ENCODE measurements around the gene SLC23A1.
"Not testable (repeated sequence)": the region's sequence is repeated elsewhere in the genome, so short reads cannot be mapped to it uniquely, and the experiment has no call there.

Gene SLC23A1

GRCh38 chr5:139389701-139390638 is 6.9 kb upstream of the SLC23A1 start, which contains the start of gene MZB1:
Gene MZB1, minus strand, starts transcription at chr5:139389913. Its CDS starts 57 bp downstream, at chr5:139389856.
- no peak for DNase-seq (ENCODE audit: low read depth)

DNA sequence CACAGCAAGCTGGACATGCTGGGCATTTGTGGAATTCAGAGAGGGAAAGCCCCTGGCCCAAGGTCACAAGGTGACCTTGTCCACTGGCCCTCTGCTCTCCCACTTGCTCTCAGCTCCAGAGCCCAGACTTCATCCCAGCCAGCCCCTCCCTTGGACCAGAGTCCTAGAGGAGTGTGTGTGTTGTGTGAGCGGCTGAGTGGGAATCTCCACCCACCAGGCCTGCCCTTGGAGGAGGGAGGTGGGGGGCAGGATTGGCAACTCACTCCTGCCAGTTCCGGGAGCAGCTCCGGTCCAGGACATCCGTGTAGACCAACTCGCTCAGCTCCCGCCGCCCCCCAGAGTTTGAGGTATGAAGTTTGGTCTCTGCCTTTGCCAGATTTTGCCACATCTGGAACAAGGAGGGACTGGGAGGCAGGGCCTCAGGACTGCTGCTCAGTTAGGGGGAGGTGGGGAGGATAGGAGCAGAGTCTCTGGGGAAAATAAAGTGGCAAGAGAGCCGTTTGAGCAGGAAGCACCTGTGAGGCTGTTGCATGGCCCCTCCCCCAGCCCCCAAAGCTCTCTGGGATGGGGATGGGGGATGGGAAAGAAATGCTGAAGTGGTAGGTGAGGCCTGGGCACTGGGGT is 5.2 kb upstream of the SLC23A1 start:
- DNase-seq (ENCODE audit: low read depth), result no peak

GRCh38 chr5:139387611-139388197 is 4.6 kb upstream of the SLC23A1 start:
- DNase-seq (ENCODE audit: low read depth), result no peak

DNA sequence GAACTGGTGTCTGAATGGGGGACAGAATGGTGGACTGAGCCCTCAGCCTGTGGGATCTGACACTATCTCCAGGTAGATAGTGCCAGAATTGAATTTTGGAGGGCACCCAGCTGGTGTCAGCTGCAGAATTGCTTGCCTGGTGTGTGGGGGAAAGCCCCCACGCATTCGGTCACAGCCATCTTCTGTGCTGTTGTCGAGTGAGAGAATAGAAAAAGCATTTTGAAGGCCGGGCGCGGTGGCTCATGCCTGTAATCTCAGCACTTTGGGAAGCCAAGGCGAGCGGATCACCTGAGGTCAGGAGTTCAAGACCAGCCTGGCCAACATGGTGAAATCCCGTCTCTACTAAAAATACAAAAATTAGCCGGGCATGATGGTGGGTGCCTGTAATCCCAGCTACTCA is 3.9 kb upstream of the SLC23A1 start:
- not testable (repeated sequence) for DNase-seq (ENCODE audit: low read depth)

DNA sequence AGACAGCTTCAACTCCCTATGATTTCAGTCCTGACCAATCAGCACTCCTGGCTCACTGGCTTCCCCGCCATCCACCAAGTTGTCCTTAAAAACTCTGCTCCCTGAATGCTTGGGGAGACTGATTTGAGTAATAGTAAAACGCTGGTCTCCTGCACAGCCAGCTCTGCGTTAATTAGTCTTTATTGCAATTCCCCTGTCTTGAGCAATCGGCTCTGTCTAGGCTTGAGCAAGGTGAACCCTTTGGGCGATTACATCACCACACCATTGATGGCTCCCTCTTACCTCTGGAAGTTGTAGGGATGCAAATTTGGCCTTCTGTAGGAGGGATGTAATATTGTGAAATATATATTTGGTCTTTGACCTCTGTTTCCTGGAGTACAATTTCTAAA is 2.9 kb upstream of the SLC23A1 start:
- no peak for DNase-seq (ENCODE audit: low read depth)

- DNase-seq (ENCODE audit: low read depth), result no peak
These were observed 2.3 kb upstream of the SLC23A1 start for GRCh38 chr5:139385061-139386049.

GRCh38 chr5:139384591-139385051 is 1.5 kb upstream of the SLC23A1 start:
- DNase-seq (ENCODE audit: low read depth), result no peak

DNA sequence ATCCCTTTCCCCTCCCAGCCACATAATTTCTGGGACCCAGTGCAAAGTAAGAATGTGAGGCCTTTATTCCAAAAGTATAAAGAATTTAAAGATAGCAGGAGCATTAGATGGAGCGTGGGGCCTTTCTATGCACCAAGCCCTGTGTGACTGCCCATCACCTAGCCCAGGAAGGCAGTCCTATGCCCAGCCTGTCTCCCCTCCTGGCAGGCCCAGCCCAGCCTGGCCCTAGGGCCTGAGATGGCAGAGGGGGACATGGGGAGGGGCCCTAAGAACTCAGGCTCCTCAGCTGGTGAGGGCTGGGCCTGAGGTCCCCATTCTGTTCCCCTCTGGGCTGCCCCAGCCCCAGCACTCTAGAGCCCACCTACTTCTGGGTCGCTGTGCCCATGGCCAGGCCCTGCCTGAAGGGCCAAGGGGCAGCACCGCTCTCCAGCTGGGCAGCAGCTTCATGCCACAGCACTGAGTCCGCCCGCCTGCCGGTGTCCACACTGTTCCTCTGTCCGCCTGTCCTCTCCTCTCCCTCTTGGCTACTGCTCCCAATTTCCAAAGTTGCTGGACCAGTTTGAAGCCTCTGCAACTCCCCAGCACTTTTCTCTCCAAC is 995 bp upstream of the SLC23A1 start:
- DNase-seq (ENCODE audit: low read depth), result no peak

- no peak for DNase-seq (ENCODE audit: low read depth)
These were observed 290 bp downstream of the SLC23A1 start for GRCh38 chr5:139382807-139383206.

- DNase-seq (ENCODE audit: low read depth), result no peak
These were observed 998 bp downstream of the SLC23A1 start for GRCh38 chr5:139381837-139382761.

DNA sequence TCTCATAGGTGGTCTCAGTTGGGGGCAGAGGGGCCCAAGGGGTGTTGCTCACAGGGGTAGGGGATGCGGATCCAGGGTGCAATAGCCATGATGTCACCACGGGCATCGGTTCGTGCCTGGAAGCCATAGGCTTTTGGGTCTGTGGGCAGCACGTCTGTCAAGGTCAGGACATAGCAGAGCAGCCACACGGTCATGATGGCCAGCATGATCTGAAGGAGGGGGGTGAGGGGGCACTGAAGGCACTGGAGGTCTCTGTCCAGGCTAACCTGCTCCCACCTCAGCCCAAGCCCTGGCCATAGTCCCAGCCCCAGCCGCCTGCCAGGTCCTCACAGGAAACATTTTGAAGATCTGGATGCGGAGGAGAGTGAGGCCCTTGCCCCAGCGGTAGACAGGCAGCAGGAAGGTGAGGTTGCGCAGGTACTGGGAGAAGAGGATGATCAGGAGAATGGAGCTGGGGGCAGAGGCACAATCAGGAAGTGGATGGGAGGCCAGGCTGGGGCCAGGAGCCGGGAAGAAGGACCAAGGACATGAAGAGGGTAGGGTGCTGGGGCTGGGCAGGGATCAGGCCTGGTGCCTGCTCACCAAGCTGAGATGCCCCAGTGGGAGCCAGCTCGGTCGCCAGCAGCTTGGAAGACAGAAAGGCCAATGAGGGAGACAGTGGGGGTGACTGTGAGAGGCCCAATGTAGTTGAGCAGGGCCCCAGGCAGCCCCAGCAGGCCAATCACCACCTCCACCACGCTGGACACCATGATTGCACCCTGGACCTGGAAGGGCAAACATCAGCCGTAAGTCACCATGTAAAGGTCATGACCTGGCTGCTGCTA is 3.3 kb downstream of the SLC23A1 start:
- no peak for DNase-seq (ENCODE audit: low read depth)

DNA sequence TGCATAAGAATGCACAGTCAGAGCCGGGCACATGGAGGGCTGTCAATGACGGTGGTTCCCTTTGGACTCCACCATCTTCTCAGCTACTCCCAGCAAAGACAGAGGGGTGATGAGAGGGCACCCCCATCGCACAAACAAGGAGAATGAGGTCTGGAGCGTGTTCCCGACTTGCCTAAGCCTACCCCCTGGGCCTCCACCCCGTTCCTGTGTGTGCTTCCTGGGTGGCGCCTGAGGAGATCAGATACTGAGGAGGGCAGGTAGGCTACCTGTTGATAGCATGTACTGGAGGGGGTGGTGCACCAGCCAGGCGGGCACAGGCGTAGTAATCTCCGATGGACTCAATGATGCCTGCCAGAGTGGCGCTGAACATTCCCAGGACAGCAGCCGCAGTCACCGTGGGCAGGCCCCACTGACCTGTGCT is 4.1 kb downstream of the SLC23A1 start:
- no peak for DNase-seq (ENCODE audit: low read depth)

DNA sequence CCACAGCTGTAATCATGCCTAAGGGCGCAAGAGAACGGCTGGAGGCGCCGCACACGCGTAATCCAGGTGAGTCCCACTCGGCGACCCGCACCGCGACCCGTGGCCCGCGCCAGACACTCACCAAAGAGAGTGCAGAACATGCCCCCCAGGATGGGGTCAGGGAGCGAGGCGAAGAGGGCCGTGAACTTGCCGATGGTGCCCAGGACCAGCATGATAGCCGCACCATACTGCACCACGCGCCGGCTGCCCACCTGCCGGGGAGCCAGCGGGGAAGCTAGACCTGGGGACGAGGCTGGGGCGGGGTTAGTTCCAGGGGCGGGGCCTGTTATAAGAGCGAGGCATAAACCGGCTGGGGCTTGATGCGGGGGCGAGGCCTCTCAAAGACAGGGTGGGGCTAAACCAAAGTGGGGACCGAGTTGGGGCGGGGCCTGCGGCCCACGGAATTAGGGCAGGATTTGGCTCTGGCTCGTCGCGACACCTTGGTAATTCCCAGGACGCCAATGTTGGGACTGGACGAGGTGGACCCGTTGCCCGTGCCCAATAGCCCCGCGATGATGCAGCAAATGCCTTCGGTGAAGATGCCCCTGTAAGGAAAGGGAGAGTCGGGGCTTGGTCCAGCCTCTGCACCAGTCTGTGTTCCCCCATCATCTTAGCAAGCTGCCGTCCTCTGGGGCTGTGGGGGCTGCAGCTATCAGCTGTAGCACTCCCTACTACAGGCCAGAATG is 4.8 kb downstream of the SLC23A1 start:
- DNase-seq (ENCODE audit: low read depth), result no peak

- no peak for DNase-seq (ENCODE audit: low read depth)
These were observed 5.9 kb downstream of the SLC23A1 start for GRCh38 chr5:139377226-139377625.

- no peak for DNase-seq (ENCODE audit: low read depth)
These were observed 6.7 kb downstream of the SLC23A1 start for GRCh38 chr5:139376364-139376763.

GRCh38 chr5:139374909-139375308 is 8.2 kb downstream of the SLC23A1 start:
- DNase-seq (ENCODE audit: low read depth), result no peak

DNA sequence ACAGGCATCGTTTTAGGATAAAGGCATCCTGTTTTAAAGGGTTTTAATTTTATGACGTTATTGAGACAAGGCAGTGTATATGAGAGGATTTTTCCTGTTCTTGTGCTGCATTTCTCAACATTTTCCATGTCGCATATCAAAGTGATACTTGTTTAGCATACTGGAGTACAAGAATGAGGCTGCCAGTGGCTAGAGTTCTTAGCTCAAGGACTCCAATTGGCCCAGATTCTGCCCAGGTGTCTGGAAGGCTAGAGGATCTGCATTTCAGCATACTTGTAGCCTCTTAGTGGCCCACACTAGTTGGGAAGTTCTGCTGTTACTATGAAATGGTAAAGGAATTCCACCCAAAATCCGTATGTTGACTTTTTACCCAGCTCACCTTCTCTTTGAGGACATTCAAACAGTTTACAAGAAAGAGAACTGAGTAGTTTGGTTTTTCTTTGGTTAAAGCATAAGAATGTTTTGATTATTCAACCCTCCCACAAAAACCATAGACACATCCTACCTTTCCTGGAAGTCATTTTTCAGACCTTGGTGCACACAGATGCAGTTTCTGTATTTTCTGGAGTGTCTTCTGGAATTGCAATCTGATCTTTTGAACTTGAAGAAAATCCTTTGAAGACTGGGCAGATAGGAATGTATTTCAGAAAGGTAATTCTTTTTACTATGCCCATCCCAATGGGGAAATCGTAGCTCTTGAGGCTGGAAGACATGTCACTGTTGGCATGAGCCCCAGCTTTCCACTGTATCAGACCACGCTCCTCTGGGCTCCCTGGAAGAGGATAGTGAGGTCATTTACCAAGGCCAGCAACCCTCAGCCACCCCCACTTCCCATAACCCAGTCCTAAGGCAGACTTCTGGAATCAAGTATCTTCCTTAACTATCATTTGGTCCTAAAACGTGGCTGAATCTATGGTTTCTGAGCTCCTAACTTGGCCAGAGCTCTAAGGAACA is 11.3 kb downstream of the SLC23A1 start:
- no peak for DNase-seq (ENCODE audit: low read depth)

All from HS-27A (cell line).